ENCODE results near the gene CLIC5. TPM values are rescaled to one million over a fixed set of nuclear protein-coding genes. Genes with fewer than 3 reads are reported as not detected.
A peak's percentile ranks its signal among the peaks of the same experiment; 100 is the strongest.

CLIC5 gene
- total RNA-seq, 6 donors from 2014 or later = 110 to 197 (median 138) TPM

DNA sequence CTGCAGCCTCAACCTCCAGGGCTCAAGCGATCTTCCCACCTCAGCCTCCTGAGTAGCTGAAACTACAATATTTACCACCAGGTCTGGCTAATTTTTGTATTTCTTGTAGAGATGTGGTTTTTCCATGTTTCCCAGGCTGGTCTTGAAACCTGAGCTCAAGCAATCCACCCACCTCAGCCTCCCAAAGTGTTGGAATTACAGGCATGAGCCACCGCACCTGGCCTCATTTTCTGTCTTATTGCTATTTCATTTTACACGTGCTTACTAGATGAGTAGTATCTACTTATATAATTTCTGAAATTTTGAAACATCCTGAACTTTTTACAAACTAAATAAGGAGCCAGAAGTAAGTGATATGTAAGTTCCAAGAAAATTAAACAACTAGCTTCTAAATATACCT is 34.6 kb downstream of the CLIC5 start:
- peaks cover 0 to under 1% (median 0%) of the 10 kb centered on the region in 4 donors for H3K9me3 ChIP-seq
- H3K36me3 ChIP-seq = no peaks in the 10 kb centered on the region
- no peaks in the 10 kb centered on the region for H3K4me1 ChIP-seq
- no peaks in the 10 kb centered on the region for H3K27me3 ChIP-seq
- no peak overlapping the region for H3K27ac ChIP-seq
- TF ChIP-seq POLR2AphosphoS5 (IDR thresholded peaks at IDR 0.05) (no peak), CTCF (IDR thresholded peaks at IDR 0.05) (no peak)
- DNase-seq (no peak), ATAC-seq (ENCODE audit: low FRiP score in 2 of 2) (no peak)
- 88 to 92% methylated on average over 3 of the region's 3 CpGs for WGBS, 2 donors
- no peak overlapping the region for H3K4me3 ChIP-seq

DNA sequence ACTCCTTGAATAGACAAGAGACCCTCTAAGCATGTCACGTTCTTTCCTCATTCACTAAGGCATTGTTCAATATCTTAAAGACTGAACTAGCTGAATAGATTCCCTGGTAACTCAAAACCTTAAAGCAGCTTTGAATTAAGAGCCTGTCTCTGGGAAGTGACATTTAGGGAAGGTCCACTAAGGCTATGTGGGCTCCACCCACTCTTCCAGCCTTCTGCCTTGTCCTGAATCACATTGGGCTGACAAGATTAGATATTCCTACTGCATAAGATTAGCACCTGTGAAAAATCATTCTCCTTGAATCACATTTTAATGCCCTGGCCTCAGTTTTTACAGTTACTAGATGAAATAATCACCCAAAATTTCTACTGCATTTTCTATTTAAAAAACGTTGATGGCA is 36.3 kb downstream of the CLIC5 start:
- DNase-seq (no peak), ATAC-seq (ENCODE audit: low FRiP score in 2 of 2) (no peak)
- Histone ChIP-seq H3K4me3 (no peak overlapping the region), H3K4me1 (no peaks in the 10 kb centered on the region), H3K36me3 (no peaks in the 10 kb centered on the region), H3K27me3 (no peaks in the 10 kb centered on the region), H3K27ac (no peak overlapping the region), H3K9me3 (peaks cover 0 to 7% (median 1%) of the 10 kb centered on the region in 4 donors)
- WGBS, 2 donors = 66 to 71% methylated on average over 2 of the region's 2 CpGs
- TF ChIP-seq POLR2AphosphoS5 (IDR thresholded peaks at IDR 0.05) = no peak
- TF ChIP-seq POLR2A (IDR thresholded peaks at IDR 0.05) = no peak
- TF ChIP-seq EP300 (IDR thresholded peaks at IDR 0.05) = no peak
- TF ChIP-seq CTCF (IDR thresholded peaks at IDR 0.05) = no peak

DNA sequence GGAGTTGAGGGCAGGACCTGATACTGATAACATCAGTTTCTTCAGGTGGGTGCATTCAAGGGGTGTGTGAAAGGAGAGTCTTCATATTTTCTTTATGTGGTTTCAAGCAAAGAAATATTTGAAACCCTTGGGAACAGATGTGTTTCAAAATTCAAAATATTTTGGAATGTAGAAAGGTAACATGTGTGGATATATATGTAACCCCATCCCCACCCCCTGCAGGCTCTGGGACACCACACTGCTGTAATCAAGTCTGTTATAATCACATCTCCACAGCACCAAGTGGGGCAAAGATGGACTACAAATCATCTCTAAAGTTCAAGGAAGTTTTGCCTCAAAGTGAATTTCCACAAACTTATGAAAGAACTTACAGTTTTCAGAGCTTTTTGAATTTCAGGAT is 41.1 kb downstream of the CLIC5 start:
- H3K9me3 ChIP-seq = peaks cover 0 to 7% (median 1%) of the 10 kb centered on the region in 4 donors
- H3K27ac ChIP-seq = no peak overlapping the region
- peaks cover 0 to 8% (median 0%) of the 10 kb centered on the region in 4 donors for H3K4me1 ChIP-seq
- ATAC-seq (ENCODE audit: low FRiP score in 2 of 2) (no peak), DNase-seq (no peak)
- H3K27me3 ChIP-seq = no peaks in the 10 kb centered on the region
- no peaks in the 10 kb centered on the region for H3K36me3 ChIP-seq
- H3K4me3 ChIP-seq = no peak overlapping the region
- TF ChIP-seq CTCF (IDR thresholded peaks at IDR 0.05) (no peak), POLR2AphosphoS5 (IDR thresholded peaks at IDR 0.05) (no peak), POLR2A (IDR thresholded peaks at IDR 0.05) (no peak), EP300 (IDR thresholded peaks at IDR 0.05) (no peak)

GRCh38 chr6:45972795-45973503 is 42.7 kb downstream of the CLIC5 start:
- Histone ChIP-seq H3K4me3 (no peak overlapping the region), H3K4me1 (peaks cover 0 to 8% (median 0%) of the 10 kb centered on the region in 4 donors), H3K36me3 (no peaks in the 10 kb centered on the region), H3K27ac (peak overlapping the region in 2 of 4 donors; percentile 13 to 76), H3K27me3 (no peaks in the 10 kb centered on the region), H3K9me3 (peaks cover 0 to 7% (median 1%) of the 10 kb centered on the region in 4 donors)
- no peak for ATAC-seq (ENCODE audit: low FRiP score in 2 of 2)
- no peak for DNase-seq
- WGBS, 2 donors = 87 to 91% methylated on average over 4 of the region's 4 CpGs
- TF ChIP-seq POLR2A (IDR thresholded peaks at IDR 0.05) = no peak
- TF ChIP-seq CTCF (IDR thresholded peaks at IDR 0.05) = no peak
- no peak for TF ChIP-seq EP300 (IDR thresholded peaks at IDR 0.05)
- no peak for TF ChIP-seq POLR2AphosphoS5 (IDR thresholded peaks at IDR 0.05)

DNA sequence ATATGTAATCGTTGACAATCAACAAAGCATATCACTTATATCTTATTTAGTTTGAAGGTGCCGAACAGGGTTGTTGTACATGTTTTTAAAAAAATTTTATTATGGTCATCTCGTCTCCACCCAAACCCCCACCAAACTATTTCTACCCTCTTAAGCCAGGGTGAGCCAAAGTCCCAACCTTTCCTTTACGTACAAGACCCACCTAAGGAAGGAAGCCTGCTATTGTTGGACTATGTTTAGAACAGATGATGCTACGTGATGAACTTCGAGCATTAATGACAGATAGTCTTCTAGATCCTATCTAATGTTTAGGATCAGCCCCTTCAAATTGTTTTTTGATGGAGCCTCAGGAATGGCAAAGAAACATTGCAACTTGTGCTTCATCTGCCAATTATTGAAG is 44.4 kb downstream of the CLIC5 start:
- Histone ChIP-seq H3K27me3 (no peaks in the 10 kb centered on the region), H3K36me3 (no peaks in the 10 kb centered on the region), H3K4me3 (no peak overlapping the region), H3K9me3 (peaks cover 0 to 7% (median 1%) of the 10 kb centered on the region in 4 donors), H3K4me1 (peaks cover 0 to 8% (median 0%) of the 10 kb centered on the region in 4 donors), H3K27ac (peak overlapping the region in 2 of 4 donors; percentile 50 to 76)
- no peak for DNase-seq
- 70 to 73% methylated on average over 6 of the region's 6 CpGs for WGBS, 2 donors
- no peak for ATAC-seq (ENCODE audit: low FRiP score in 2 of 2)
- TF ChIP-seq CTCF (IDR thresholded peaks at IDR 0.05) (no peak), EP300 (IDR thresholded peaks at IDR 0.05) (peak in 2 of 4 donors; percentile 45 to 68)
